AG04449 (cell line): ENCODE results near the gene LBX1.

Source experiments
- CTCF ChIA-PET: fragments of 350-600 bp; formaldehyde crosslinking; extraction: SDS; loops from one replicate; lab custom pipeline; 2021; ENCODE audit warnings: antibody characterized with exemption; lab: Yijun Ruan, JAX
- POLR2A ChIA-PET: fragments of 400-600, 350-600 bp; formaldehyde crosslinking; extraction: SDS; loops from one replicate; lab custom pipeline; 2020; ENCODE audit warnings: antibody characterized with exemption, inconsistent platforms; lab: Yijun Ruan, JAX
- DNase-seq: peaks from one replicate; pipeline ENCODE4 v3.0.0-alpha.2; 2010; ENCODE audit warnings: low read depth, low spot score
- H3K4me3 ChIP-seq: 2 replicates; pipeline ENCODE4 v1.5.1; 2011; ENCODE audit warnings: low read depth, mild to moderate bottlenecking, control low read depth, low read length
- TF ChIP-seq, protein P1 (sequence below): IDR thresholded peaks from one replicate; pipeline ENCODE4 v1.5.1; 2011; ENCODE audit warnings: mild to moderate bottlenecking, moderate library complexity, low read length, control low read depth, inconsistent platforms; ENCODE audit not compliant: insufficient read depth; ENCODE audit errors: missing control alignments

LBX1 gene

DNA sequence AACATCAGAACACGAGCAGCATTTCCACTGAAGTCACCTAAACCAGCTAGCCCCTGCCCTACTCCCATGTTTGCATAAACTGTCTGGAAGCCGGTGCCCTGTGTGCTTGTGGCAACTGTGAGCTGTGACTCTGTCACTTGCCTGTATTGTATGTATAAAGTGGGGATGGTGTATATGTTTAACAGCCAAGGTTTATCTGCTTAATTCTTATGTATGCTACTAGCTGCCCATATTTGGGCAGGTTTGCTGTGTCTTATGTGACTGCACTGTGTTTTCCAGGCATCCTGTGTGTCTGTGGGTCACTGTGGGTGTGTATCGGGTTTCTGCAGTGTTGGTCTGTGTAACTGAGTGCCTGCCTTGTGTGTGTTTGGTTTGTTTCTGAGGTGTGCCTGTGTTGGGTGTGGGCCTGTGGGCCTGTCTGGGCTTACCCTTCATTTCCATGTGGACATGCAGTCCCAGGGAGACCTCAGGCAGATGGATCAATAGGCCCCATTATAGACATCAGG lies 9.3 kb downstream of the LBX1 start:
- ChIA-PET CTCF (interaction anchor here (1.1 to 14.9 kb wide), 6 partner anchors 10 to 561 kb away, joined by 3 to 281 read pairs (median 6); no protein-coding TSS in a partner anchor), POLR2A (no interaction called here)
- H3K4me3 ChIP-seq: no peak overlapping the region
- no peak for DNase-seq
- TF ChIP-seq, protein P1, sequence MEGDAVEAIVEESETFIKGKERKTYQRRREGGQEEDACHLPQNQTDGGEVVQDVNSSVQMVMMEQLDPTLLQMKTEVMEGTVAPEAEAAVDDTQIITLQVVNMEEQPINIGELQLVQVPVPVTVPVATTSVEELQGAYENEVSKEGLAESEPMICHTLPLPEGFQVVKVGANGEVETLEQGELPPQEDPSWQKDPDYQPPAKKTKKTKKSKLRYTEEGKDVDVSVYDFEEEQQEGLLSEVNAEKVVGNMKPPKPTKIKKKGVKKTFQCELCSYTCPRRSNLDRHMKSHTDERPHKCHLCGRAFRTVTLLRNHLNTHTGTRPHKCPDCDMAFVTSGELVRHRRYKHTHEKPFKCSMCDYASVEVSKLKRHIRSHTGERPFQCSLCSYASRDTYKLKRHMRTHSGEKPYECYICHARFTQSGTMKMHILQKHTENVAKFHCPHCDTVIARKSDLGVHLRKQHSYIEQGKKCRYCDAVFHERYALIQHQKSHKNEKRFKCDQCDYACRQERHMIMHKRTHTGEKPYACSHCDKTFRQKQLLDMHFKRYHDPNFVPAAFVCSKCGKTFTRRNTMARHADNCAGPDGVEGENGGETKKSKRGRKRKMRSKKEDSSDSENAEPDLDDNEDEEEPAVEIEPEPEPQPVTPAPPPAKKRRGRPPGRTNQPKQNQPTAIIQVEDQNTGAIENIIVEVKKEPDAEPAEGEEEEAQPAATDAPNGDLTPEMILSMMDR: no peak

DNA sequence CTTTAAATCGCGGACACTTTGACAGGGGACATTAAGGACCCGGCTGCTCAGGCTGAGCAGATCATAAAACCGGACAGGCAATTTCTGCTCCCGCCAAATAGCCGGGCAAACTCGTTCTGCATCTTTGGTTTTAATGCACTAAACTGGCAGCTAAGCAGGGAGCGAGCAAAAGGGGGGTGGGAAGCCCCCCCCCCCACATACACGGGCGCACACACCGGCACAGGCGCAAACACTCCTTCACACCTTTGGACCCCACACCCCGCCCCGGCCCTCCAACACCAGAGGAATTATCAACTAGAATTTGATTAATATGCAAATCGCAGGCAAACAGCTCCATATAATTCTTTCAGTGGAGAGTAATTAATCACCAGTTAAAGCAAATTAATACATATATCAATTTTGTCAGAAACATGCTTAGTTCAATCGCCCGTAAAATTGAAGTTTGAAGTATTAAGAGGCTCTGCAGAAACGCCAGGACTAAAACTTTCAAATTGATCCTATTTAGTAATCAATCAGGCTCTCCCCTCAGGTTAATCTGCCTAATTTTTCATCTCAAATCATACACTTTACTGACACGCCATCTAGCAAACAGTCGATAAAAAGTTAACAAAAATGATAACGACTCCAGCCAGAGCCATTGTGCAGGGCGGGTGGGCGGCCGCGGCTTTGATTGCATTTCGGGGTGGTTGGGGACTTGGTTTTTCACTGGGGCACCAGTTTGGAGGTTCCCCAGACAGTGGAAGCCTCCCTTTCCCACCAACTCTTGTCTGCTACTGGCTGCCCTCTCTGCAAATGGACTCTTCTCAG lies 9.9 kb downstream of the LBX1 start:
- DNase-seq: no peak
- ChIA-PET POLR2A (no interaction called here), CTCF (interaction anchor here (1.1 to 14.9 kb wide), 7 partner anchors 8 to 562 kb away, joined by 3 to 281 read pairs (median 7); no protein-coding TSS in a partner anchor)
- TF ChIP-seq, protein P1: no peak
- H3K4me3 ChIP-seq: no peak overlapping the region

DNA sequence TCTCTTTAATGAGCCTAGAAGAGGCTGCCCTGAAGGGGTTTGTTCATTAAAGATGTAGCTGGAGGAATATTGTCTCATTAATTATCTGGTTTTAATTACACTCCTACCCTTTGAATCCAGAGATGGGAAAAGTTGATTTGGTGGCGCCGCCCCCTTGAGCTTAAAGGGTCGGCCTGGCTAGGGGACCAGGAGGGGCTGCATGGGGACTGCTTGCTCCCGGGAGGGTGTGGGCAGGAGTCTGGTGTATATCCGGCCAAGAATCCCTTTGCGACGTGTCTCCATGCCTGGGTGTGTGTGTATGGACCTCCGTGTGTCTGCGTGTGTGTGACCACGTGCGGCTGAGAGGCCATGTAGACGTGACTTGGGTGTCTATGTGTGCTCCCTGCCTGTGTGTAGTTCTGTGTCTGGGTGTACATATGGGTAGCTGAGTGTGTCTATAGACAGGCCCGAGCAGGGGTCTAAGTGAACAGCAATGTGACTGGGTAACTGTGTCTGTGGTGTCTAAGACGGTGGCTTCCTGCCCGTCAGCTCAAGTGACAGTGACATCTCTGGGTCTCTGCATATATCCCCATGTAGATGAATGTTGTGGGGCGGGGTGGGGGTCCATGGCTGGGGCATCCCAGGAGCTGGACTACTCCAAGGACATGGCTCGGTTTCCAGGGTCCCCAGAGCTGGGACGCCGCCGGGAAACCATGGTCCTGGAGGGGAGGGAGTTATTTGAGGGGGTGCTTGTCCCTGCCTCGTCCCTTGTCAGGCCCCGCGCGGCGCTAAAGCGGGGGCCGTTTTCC lies 10.7 kb downstream of the LBX1 start:
- H3K4me3 ChIP-seq: no peak overlapping the region
- POLR2A ChIA-PET: no interaction called here
- no peak for DNase-seq
- TF ChIP-seq, protein P1: no peak
- CTCF ChIA-PET: interaction anchor here (0.9 to 14.9 kb wide), 8 partner anchors 8 to 562 kb away, joined by 3 to 281 read pairs (median 6); no protein-coding TSS in a partner anchor

DNA sequence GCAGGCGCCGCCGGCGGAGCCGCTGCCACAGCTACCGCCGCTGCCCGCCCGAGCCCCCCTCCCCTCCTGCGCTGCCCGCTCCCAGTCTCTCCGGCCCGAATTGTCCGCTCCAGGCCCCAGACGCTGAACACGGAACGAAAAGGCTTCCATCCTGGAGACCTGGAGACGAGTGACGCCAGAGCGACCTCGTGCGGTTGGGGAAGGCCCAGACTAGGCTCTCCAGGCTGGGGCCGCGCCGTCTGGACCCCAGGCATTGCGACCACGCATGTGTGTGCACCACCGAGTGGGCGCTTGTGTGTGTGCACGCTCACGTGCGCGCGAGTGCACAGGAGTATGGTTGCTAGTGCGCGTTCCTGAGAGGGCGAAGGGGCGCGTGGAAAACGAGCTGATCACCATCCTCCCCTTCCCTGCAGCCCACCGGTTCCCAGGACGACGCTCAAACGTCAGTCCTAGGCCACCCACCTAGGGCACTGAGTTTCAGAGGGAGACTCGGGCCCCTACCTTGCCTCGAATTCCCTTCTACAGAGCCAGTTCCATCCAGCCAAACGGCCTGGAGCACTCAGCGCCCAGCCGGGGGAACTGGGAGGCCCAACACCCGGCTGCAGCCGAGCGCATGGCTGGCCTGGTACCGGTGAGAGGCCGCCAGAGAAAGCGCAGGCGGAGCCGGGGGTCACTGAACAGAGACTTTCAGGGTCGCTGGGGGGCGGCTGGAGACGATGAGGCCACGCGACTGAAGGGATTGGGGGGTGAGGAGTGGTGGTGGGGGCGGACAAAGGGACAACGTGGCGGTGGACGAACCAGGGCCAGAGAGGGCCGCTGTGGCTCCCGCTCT lies 11.6 kb downstream of the LBX1 start:
- H3K4me3 ChIP-seq: no peak overlapping the region
- DNase-seq: no peak
- TF ChIP-seq, protein P1: peak; percentile 59
- ChIA-PET POLR2A (no interaction called here), CTCF (interaction anchor here (0.7 to 14.9 kb wide), 9 partner anchors 8 to 352 kb away, joined by 3 to 281 read pairs (median 5); no protein-coding TSS in a partner anchor)

DNA sequence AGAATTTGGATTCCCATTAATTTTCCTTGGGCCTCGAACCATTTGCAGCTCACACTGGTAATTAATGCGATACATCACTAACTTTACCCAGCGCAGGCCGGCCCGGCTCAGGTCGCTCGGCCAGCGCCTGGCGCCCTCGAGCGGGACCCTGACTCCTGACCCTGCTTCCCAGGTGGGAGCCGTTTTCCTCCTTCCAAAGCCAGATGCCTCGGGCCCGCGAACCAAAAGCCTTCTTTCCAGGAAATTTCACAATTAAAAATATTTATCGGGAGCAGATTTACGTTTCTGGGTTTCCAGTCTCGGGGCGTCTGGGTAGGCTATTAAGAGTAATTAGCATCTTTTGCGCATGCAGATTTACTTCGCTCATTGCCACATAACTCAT lies 12.2 kb downstream of the LBX1 start:
- H3K4me3 ChIP-seq: no peak overlapping the region
- CTCF ChIA-PET: interaction anchor here (0.7 to 14.9 kb wide), 8 partner anchors 7 to 564 kb away, joined by 3 to 281 read pairs (median 6); partner anchors contain the start of gene NPM3
- TF ChIP-seq, protein P1: no peak
- POLR2A ChIA-PET: no interaction called here
- no peak for DNase-seq
